DND-41 (cell line): ENCODE measurements around the gene ARPP19.

ENCODE experiments used
- ATAC-seq: fragments of 200-7000 bp; cut with Tn5 transposase; 3 replicates; pipeline ENCODE4 v1.9.1; 2021; ENCODE audit warnings: low read depth; ENCODE audit not compliant: insufficient read depth
- DNase-seq: peaks from one replicate; pipeline ENCODE4 v3.0.0-alpha.2; 2020
- H2AFZ ChIP-seq: 2 replicates; pipeline ENCODE4 v1.6.0; 2012; ENCODE audit warnings: low read depth, low read length
- H3K27ac ChIP-seq: 2 replicates; pipeline ENCODE4 v1.5.1; 2012; ENCODE audit warnings: low read length, inconsistent platforms
- H3K27me3 ChIP-seq: fragments of 200-600 bp; sonication (generic); 2 replicates; pipeline ENCODE4 v1.6.0; 2012; ENCODE audit warnings: low read length, mild to moderate bottlenecking, inconsistent platforms; ENCODE audit not compliant: insufficient read depth, poor library complexity
- H3K36me3 ChIP-seq: 2 replicates; pipeline ENCODE4 v1.5.1; 2012; ENCODE audit warnings: low read length, inconsistent platforms; ENCODE audit not compliant: insufficient read depth
- H3K4me1 ChIP-seq: 2 replicates; pipeline ENCODE4 v1.5.1; 2012; ENCODE audit warnings: mild to moderate bottlenecking, low read length; ENCODE audit not compliant: insufficient read depth
- H3K4me2 ChIP-seq: 2 replicates; pipeline ENCODE4 v1.6.0; 2012; ENCODE audit warnings: mild to moderate bottlenecking, moderate library complexity, low read length, inconsistent platforms; ENCODE audit not compliant: insufficient read depth
- H3K4me3 ChIP-seq, 2 experiments: fragments of 200-600 bp in 1 of 2; shearing (Covaris generic) in 1 of 2; 2 replicates each; pipeline ENCODE4 v1.5.1; 2012 to 2016; ENCODE audit warnings: inconsistent platforms in 2 of 2, low read length in 2 of 2, mild to moderate bottlenecking in 2 of 2, low read depth in 1 of 2, moderate library complexity in 1 of 2
- H3K79me2 ChIP-seq: 2 replicates; pipeline ENCODE4 v1.6.0; 2012; ENCODE audit warnings: low read length, inconsistent platforms; ENCODE audit not compliant: insufficient read depth
- H3K9ac ChIP-seq: 2 replicates; pipeline ENCODE4 v1.6.0; 2012; ENCODE audit warnings: low read depth, mild to moderate bottlenecking, inconsistent platforms, low read length, moderate library complexity
- H3K9me3 ChIP-seq: 2 replicates; pipeline ENCODE4 v1.5.1; 2012; ENCODE audit warnings: low read length, moderate library complexity, mild to moderate bottlenecking, inconsistent platforms; ENCODE audit not compliant: insufficient read depth, severe bottlenecking
- H4K20me1 ChIP-seq: 2 replicates; pipeline ENCODE4 v1.6.0; 2012; ENCODE audit warnings: low read length; ENCODE audit not compliant: insufficient read depth
- CTCF ChIP-seq: IDR thresholded peaks from 2 replicates; pipeline ENCODE4 v1.5.1; 2012; ENCODE audit warnings: borderline replicate concordance, low read length, moderate library complexity, mild to moderate bottlenecking; ENCODE audit not compliant: poor library complexity, severe bottlenecking; ENCODE audit errors: extremely low read depth
- EZH2 ChIP-seq: IDR thresholded peaks from 3 replicates; pipeline ENCODE4 v1.6.1; 2012; ENCODE audit warnings: borderline replicate concordance, low read depth, mild to moderate bottlenecking, moderate library complexity, low read length, inconsistent platforms; ENCODE audit not compliant: severe bottlenecking

ARPP19 gene

GRCh38 chr15:52527196-52527910 lies 41.5 kb downstream of the ARPP19 start:
- Histone ChIP-seq H3K9me3 (no peaks in the 10 kb centered on the region), H3K79me2 (peaks cover 24% of the 10 kb centered on the region; the same call in 1 of the 2 replicates), H3K9ac (peak overlapping the region; percentile 68), H3K36me3 (no peaks in the 10 kb centered on the region), H3K27ac (no peak overlapping the region), H4K20me1 (peaks cover 12% of the 10 kb centered on the region; the same call in 1 of the 2 replicates), H3K4me3 (peak overlapping the region; percentile 39 to 75; a peak in 3 of 4 replicates), H2AFZ (no peak overlapping the region), H3K27me3 (no peaks in the 10 kb centered on the region), H3K4me1 (peaks cover 25% of the 10 kb centered on the region), H3K4me2 (peak overlapping the region; percentile 86)
- no peak for ATAC-seq
- DNase-seq = no peak
- TF ChIP-seq CTCF (no peak), EZH2 (no peak)

GRCh38 chr15:52524223-52525136 lies 44.4 kb downstream of the ARPP19 start:
- peaks cover 19% of the 10 kb centered on the region for H3K4me1 ChIP-seq
- H3K36me3 ChIP-seq = no peaks in the 10 kb centered on the region
- no peak for TF ChIP-seq CTCF
- TF ChIP-seq EZH2 = no peak
- H3K27ac ChIP-seq = no peak overlapping the region
- H3K9me3 ChIP-seq = no peaks in the 10 kb centered on the region
- DNase-seq (no peak), ATAC-seq (no peak)
- peaks cover 12% of the 10 kb centered on the region; the same call in 1 of the 2 replicates for H4K20me1 ChIP-seq
- no peak overlapping the region for H2AFZ ChIP-seq
- no peak overlapping the region for H3K9ac ChIP-seq
- no peak overlapping the region for H3K4me3 ChIP-seq
- no peaks in the 10 kb centered on the region for H3K27me3 ChIP-seq
- H3K4me2 ChIP-seq = no peak overlapping the region
- peaks cover 34% of the 10 kb centered on the region for H3K79me2 ChIP-seq

- H3K4me1 ChIP-seq = peaks cover 14% of the 10 kb centered on the region
- H3K9ac ChIP-seq = no peak overlapping the region
- no peak overlapping the region for H3K27ac ChIP-seq
- DNase-seq = no peak
- no peak overlapping the region for H3K4me2 ChIP-seq
- peaks cover 34% of the 10 kb centered on the region for H3K79me2 ChIP-seq
- H3K27me3 ChIP-seq = no peaks in the 10 kb centered on the region
- TF ChIP-seq EZH2 (no peak), CTCF (no peak)
- no peaks in the 10 kb centered on the region for H3K9me3 ChIP-seq
- ATAC-seq = no peak
- no peaks in the 10 kb centered on the region for H3K36me3 ChIP-seq
- H2AFZ ChIP-seq = no peak overlapping the region
- H4K20me1 ChIP-seq = peaks cover 12% of the 10 kb centered on the region; the same call in 1 of the 2 replicates
- no peak overlapping the region for H3K4me3 ChIP-seq
Observed at GRCh38 chr15:52523647-52524046, 45.2 kb downstream of the ARPP19 start.
